ENCODE data around the gene PPIA.

DNA sequence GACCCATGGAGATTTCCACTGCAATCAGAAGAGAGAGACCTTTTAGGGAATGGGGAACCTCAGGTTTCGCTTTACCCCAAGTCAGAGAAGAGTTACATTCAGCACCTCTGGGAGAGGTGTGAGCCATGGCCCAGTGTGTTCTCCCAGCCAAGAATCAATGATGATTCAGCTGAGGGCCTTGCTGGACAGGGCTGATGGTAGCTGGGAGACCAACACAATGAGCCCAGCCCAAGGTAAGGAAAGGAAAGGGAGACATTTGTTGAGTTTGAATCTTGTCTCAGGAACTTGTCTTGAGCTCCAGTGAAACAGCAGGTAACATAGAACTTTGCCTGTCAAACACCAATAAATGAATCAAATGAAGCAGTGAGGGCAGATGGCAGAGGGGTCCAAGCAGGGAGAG is 14.0 kb upstream of the PPIA start:
- TF ChIP-seq, protein P1, sequence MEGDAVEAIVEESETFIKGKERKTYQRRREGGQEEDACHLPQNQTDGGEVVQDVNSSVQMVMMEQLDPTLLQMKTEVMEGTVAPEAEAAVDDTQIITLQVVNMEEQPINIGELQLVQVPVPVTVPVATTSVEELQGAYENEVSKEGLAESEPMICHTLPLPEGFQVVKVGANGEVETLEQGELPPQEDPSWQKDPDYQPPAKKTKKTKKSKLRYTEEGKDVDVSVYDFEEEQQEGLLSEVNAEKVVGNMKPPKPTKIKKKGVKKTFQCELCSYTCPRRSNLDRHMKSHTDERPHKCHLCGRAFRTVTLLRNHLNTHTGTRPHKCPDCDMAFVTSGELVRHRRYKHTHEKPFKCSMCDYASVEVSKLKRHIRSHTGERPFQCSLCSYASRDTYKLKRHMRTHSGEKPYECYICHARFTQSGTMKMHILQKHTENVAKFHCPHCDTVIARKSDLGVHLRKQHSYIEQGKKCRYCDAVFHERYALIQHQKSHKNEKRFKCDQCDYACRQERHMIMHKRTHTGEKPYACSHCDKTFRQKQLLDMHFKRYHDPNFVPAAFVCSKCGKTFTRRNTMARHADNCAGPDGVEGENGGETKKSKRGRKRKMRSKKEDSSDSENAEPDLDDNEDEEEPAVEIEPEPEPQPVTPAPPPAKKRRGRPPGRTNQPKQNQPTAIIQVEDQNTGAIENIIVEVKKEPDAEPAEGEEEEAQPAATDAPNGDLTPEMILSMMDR (IDR thresholded peaks at IDR 0.05): no peak
- TF ChIP-seq EP300 (IDR thresholded peaks at IDR 0.05): no peak
